Measurements from ENCODE around the gene NISCH. TPM values are rescaled to one million over a fixed set of nuclear protein-coding genes. Genes with fewer than 3 reads are reported as not detected.

Gene NISCH
- 98.8 and 111 TPM in 2 replicates for total RNA-seq

DNA sequence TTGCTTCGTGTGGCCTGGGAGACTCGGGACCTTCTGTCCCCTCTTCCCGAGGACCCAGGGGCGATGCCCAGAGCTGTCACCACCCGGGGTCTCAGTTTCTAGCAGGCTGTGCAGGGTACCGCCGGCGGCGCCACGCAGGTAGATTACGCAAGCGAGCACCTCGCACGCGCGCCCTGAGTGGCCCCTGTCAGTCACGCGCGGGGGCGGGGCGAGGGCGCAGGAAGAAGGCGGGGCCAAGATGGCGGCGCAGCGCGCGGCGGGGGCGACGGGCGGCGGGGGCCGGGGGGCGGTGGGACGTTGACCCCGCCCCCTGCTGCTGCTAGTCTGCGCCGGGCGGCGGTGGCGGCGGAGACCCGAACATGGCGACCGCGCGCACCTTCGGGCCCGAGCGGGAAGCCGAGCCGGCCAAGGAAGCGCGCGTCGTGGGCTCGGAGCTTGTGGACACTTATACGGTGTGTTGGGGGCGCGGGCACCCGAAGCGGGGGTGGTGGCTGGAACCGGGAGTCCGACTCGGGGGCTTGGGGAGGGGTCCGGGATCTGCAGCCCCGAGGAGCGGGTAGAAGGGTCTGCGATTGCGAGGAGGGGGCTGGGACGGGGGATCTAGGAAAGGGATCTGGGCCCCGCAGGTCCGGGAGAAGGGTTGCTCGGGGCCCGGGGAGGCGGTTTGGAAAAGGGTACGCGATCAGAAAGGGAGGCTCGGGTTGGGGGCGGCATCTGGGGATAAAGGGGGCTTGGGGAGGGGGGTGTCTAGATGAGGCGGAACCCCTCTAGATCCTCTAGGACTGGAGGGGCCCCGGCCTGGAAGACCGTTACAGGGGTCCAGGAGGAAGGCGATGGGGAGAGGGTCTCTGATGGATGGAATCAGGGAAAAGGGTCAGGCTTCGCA is at the start of gene NISCH:
Gene NISCH (plus strand): TSS at position 322 of the 886 bp plus-strand sequence. CDS start 38 bp downstream, at position 360.

DNA sequence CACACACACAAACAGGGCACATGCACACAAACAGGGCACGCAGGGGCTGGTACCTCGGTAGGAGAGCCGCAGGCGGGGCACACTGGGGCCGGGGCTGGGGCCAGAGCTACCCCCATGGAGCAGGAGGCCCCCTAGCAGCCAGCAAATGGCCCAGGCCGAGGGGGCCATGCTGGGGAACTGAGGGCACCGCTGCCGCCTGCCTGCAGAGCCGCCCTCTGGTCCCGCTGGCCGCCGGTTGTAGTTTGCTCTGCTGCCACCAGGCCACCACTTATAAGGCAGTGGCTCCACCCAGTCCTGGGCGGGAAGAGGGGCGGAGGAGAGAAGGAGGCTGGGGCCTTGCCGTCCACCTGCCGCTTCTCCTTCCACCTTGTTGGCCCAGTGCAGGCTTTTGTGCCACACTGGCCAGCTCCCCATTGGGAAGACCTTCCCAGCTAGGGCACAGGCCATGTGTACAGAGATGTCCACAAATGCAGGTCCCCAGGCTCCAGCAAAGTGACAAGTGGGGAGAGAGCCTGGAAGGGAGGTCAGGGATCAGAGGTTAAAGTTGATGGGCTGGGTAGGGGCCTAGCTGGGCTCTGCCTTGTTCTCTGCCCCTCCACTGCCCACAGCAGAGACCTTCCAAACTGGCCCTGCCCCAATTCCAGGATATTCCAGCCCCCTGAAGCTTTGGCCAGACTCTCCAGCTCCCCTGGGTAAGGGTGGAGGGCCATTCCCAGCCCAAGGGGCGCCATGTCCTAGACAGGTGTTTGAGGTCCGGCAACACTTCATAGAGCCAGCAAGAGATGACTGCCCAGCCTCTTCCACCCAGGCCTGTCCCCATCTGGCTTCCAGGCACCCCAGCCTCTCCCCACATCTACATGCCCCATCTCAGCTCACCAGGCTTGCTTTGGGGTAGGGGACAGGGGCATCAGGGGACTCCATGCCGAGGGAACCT is 10.3 kb upstream of the NISCH start, which contains the start of gene SEMA3G:
Gene SEMA3G (minus strand): TSS at position 244 of the 934 bp plus-strand sequence. CDS start 76 bp downstream, at position 168.

GRCh38 chr3:52453496-52454249 is 1.7 kb upstream of the NISCH start, which contains the start of gene TNNC1:
TSS of gene TNNC1 (minus strand) at chr3:52454041. CDS start at chr3:52454015, 26 bp downstream.

GRCh38 chr3:52494886-52495495 is 39.6 kb downstream of the NISCH start, which contains the start of gene STAB1:
TSS of gene STAB1 (plus strand) at chr3:52495338. CDS start at chr3:52495414, 76 bp downstream.

GRCh38 chr3:52533623-52534280 is 78.3 kb downstream of the NISCH start, which contains the start of gene NT5DC2:
TSS of gene NT5DC2 (minus strand) at chr3:52533857. CDS start at chr3:52533737, 120 bp downstream.

DNA sequence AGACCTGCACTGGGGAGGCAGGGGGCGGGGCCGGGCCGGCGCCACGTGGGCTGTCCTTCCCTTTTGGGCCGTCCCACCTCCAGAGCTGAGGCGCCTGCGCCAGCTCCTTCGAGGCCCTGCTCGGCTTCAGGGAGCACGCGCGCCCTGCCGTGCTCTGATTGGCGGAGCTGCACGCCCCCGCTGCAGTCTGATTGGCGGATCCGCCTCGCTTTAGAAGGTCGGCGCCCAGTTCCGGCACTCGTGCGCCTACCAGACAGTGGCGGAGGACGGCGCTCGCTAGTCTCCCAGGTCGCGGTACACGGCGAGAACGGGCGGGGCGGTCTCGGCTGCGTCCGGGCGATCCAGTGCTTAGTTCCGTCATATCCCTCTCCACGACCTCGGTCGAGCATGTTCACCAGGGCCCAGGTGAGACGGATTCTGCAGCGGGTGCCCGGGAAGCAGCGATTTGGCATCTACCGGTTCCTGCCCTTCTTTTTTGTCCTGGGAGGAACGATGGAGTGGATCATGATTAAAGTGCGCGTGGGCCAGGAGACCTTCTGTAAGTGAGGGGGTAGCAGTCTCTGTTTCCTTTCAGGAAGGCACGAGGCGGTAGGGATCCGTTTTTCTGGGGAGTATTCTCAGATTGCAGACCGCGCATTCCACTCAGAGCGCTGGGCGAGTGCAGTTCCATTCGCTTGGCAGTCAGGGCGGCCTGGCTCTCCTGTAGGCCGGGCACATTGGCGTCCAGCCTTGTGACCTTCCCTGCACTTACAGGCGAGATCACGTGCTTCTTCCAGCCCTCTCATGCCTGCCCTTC is 81.2 kb downstream of the NISCH start, which contains the start of gene UQCC5:
Gene UQCC5 (plus strand): TSS at position 237 of the 796 bp plus-strand sequence. CDS start 151 bp downstream, at position 388.

Other genes with a start within 250 kb of the NISCH start
- under 0.01 TPM in 1 of 2 replicates, not detected in the other for gene TLR9, start 230.0 kb upstream of the NISCH start, total RNA-seq
- 184 and 187 TPM in 2 replicates for gene TWF2, start 216.4 kb upstream of the NISCH start, total RNA-seq
- gene PPM1M, start 209.8 kb upstream of the NISCH start, total RNA-seq: 14.8 and 16.3 TPM in 2 replicates
- gene WDR82, start 177.0 kb upstream of the NISCH start, total RNA-seq: 63.7 and 67.3 TPM in 2 replicates
- gene GLYCTK, start 167.8 kb upstream of the NISCH start, total RNA-seq: 17.0 and 22.8 TPM in 2 replicates
- 6.8 and 8.5 TPM in 2 replicates for gene DNAH1, start 139.3 kb upstream of the NISCH start, total RNA-seq
- gene BAP1, start 45.6 kb upstream of the NISCH start, total RNA-seq: 77.2 and 93.7 TPM in 2 replicates
- 4.9 and 5.7 TPM in 2 replicates for gene PHF7, start 44.9 kb upstream of the NISCH start, total RNA-seq
- 18.2 and 65.0 TPM in 2 replicates for gene SEMA3G, start 10.5 kb upstream of the NISCH start, total RNA-seq
- not detected in 2 replicates for gene TNNC1, start 1.6 kb upstream of the NISCH start, total RNA-seq
- 267 and 435 TPM in 2 replicates for gene STAB1, start 39.7 kb downstream of the NISCH start, total RNA-seq
- 67.3 and 112 TPM in 2 replicates for gene NT5DC2, start 78.3 kb downstream of the NISCH start, total RNA-seq
- 3.7 and 4.6 TPM in 2 replicates for gene UQCC5, start 81.0 kb downstream of the NISCH start, total RNA-seq
- 83.0 and 94.1 TPM in 2 replicates for gene PBRM1, start 230.3 kb downstream of the NISCH start, total RNA-seq
- 165 and 174 TPM in 2 replicates for gene GNL3, start 230.4 kb downstream of the NISCH start, total RNA-seq

Data from vein endothelial cell (primary cell).